Peyer's patch (tissue), 4 donors: ENCODE results near the gene ZNF350. TPM values are rescaled to one million over a fixed set of nuclear protein-coding genes. Genes with fewer than 3 reads are reported as not detected.
"Not testable (repeated sequence)": the region's sequence is repeated elsewhere in the genome, so short reads cannot be mapped to it uniquely, and the experiment has no call there.

Experiments used
- DNase-seq, 3 donors: peaks; one replicate each; pipeline ENCODE4 v3.0.0-alpha.2; 2017 to 2019
- H3K27ac ChIP-seq, 4 donors: fragments of 200-600 bp; sonication (generic); one replicate each; pipeline ENCODE4 v1.5.1; 2016 to 2019
- H3K27me3 ChIP-seq, 2 donors: fragments of 200-600 bp; sonication (generic); one replicate each; pipeline ENCODE4 v1.5.1; 2019
- H3K36me3 ChIP-seq, 3 donors: fragments of 200-600 bp; sonication (generic); one replicate each; pipeline ENCODE4 v1.5.1; 2016 to 2019
- H3K4me1 ChIP-seq, 4 donors: fragments of 200-600 bp; sonication (generic); one replicate each; pipeline ENCODE4 v1.5.1; 2016 to 2019
- H3K4me3 ChIP-seq, 4 donors: fragments of 200-600 bp; sonication (generic); 1 replicate in 3 of 4; 2 replicates in 1 of 4; pipeline ENCODE4 v1.5.1; 2016 to 2019; ENCODE audit warnings: mild to moderate bottlenecking in 1 of 4
- H3K9me3 ChIP-seq, 4 donors: fragments of 200-600 bp; sonication (generic); one replicate each; pipeline ENCODE4 v1.5.1; 2016 to 2019; ENCODE audit warnings: mild to moderate bottlenecking in 1 of 4
- CTCF ChIP-seq, 6 experiments: fragments of 450-650 bp in 4 of 6; fragments of 200-600 bp in 2 of 6; sonication (generic) in 1 of 6; IDR thresholded peaks; one replicate each; pipeline ENCODE4 v1.5.1; 2017 to 2019; ENCODE audit warnings: antibody characterized with exemption in 6 of 6, mild to moderate bottlenecking in 3 of 6, moderate library complexity in 1 of 6
- POLR2A ChIP-seq, 2 donors: fragments of 450-650 bp; IDR thresholded peaks; one replicate each; pipeline ENCODE4 v1.5.1; 2017; ENCODE audit warnings: antibody characterized with exemption in 2 of 2, mild to moderate bottlenecking in 2 of 2, moderate library complexity in 2 of 2
- total RNA-seq, 4 donors: library from RNA; depleted of rRNA; stranded (reverse); fragments of >200 nt; gene quantifications; one replicate each; pipeline ENCODE4 v1.1.0, GENCODE V29; 2016

ZNF350 gene
- total RNA-seq, 4 donors from 2014 or later: 10.3 to 48.7 (median 17.8) TPM

GRCh38 chr19:51994048-51994644 lies 7.5 kb upstream of the ZNF350 start:
- H3K36me3 ChIP-seq: peaks cover 0 to 64% (median 0%) of the 10 kb centered on the region in 3 donors
- H3K27ac ChIP-seq: no peak overlapping the region
- no peak for DNase-seq
- H3K27me3 ChIP-seq: no peaks in the 10 kb centered on the region
- no peak overlapping the region for H3K4me3 ChIP-seq
- no peaks in the 10 kb centered on the region for H3K4me1 ChIP-seq
- H3K9me3 ChIP-seq: peaks cover 0 to 86% (median 31%) of the 10 kb centered on the region in 4 donors
- TF ChIP-seq CTCF (IDR thresholded peaks at IDR 0.05): no peak
- no peak for TF ChIP-seq POLR2A (IDR thresholded peaks at IDR 0.05)

GRCh38 chr19:51993422-51993821 lies 6.8 kb upstream of the ZNF350 start:
- Histone ChIP-seq H3K27me3 (no peaks in the 10 kb centered on the region), H3K4me1 (no peaks in the 10 kb centered on the region), H3K4me3 (no peak overlapping the region), H3K9me3 (peaks cover 0 to 86% (median 28%) of the 10 kb centered on the region in 4 donors), H3K36me3 (peaks cover 0 to 57% (median 0%) of the 10 kb centered on the region in 3 donors), H3K27ac (no peak overlapping the region)
- no peak for DNase-seq
- TF ChIP-seq POLR2A (IDR thresholded peaks at IDR 0.05) (no peak), CTCF (IDR thresholded peaks at IDR 0.05) (no peak)

GRCh38 chr19:51983361-51983760 lies 3.3 kb downstream of the ZNF350 start:
- Histone ChIP-seq H3K27ac (no peak overlapping the region), H3K36me3 (peaks cover 0 to 34% (median 0%) of the 10 kb centered on the region in 3 donors), H3K27me3 (no peaks in the 10 kb centered on the region), H3K4me3 (no peak overlapping the region), H3K9me3 (peaks cover 0 to 60% (median 10%) of the 10 kb centered on the region in 4 donors), H3K4me1 (peaks cover 0 to 7% (median 2%) of the 10 kb centered on the region in 4 donors)
- DNase-seq: no peak
- TF ChIP-seq POLR2A (IDR thresholded peaks at IDR 0.05): no peak
- no peak for TF ChIP-seq CTCF (IDR thresholded peaks at IDR 0.05)

- H3K4me3 ChIP-seq, DNase-seq, H3K27me3 ChIP-seq, H3K4me1 ChIP-seq, H3K27ac ChIP-seq: not testable (repeated sequence)
- H3K36me3 ChIP-seq: peaks cover 0 to 34% (median 0%) of the 10 kb centered on the region in 3 donors
- H3K9me3 ChIP-seq: peaks cover 0 to 72% (median 21%) of the 10 kb centered on the region in 4 donors
These were observed 5.7 kb downstream of the ZNF350 start for GRCh38 chr19:51980926-51981325.

GRCh38 chr19:51980116-51980736 lies 6.4 kb downstream of the ZNF350 start:
- peaks cover 0 to under 1% (median 0%) of the 10 kb centered on the region in 4 donors for H3K4me1 ChIP-seq
- no peak for TF ChIP-seq CTCF (IDR thresholded peaks at IDR 0.05)
- TF ChIP-seq POLR2A (IDR thresholded peaks at IDR 0.05): no peak
- no peak overlapping the region for H3K27ac ChIP-seq
- peaks cover 0 to 39% (median 0%) of the 10 kb centered on the region in 3 donors for H3K36me3 ChIP-seq
- no peak overlapping the region for H3K4me3 ChIP-seq
- DNase-seq: no peak
- H3K27me3 ChIP-seq: no peaks in the 10 kb centered on the region
- peaks cover 0 to 79% (median 24%) of the 10 kb centered on the region in 4 donors for H3K9me3 ChIP-seq

- peaks cover 0 to 52% (median 0%) of the 10 kb centered on the region in 3 donors for H3K36me3 ChIP-seq
- H3K27me3 ChIP-seq: no peaks in the 10 kb centered on the region
- no peak overlapping the region for H3K27ac ChIP-seq
- peaks cover 0 to 83% (median 31%) of the 10 kb centered on the region in 4 donors for H3K9me3 ChIP-seq
- DNase-seq: no peak
- TF ChIP-seq POLR2A (IDR thresholded peaks at IDR 0.05): no peak
- no peak for TF ChIP-seq CTCF (IDR thresholded peaks at IDR 0.05)
- no peak overlapping the region for H3K4me3 ChIP-seq
- H3K4me1 ChIP-seq: no peaks in the 10 kb centered on the region
These were observed 7.8 kb downstream of the ZNF350 start for GRCh38 chr19:51978882-51979281.
